GM23338 (cell line): ENCODE results near the gene RPUSD1. TPM values are rescaled to one million over a fixed set of nuclear protein-coding genes. Genes with fewer than 3 reads are reported as not detected.

ENCODE experiments used
- ATAC-seq: fragments of 200-7000 bp; cut with Tn5 transposase; 3 replicates; pipeline ENCODE4 v1.9.1; 2020
- DNase-seq: peaks from one replicate; pipeline ENCODE4 v3.0.0-alpha.2; 2015; ENCODE audit warnings: low spot score
- H2AFZ ChIP-seq: fragments of 200-600 bp; sonication (generic); 2 replicates; pipeline ENCODE4 v1.8.0; 2016; ENCODE audit warnings: antibody characterized with exemption, mild to moderate bottlenecking, moderate library complexity
- H3F3A ChIP-seq: fragments of 200-600 bp; sonication (generic); replicated peaks from 2 replicates; pipeline ENCODE4 v1.8.0; 2017; ENCODE audit warnings: antibody characterized with exemption, mixed run types, low read depth
- H3K27ac ChIP-seq: fragments of 200-600 bp; sonication (generic); 2 replicates; pipeline ENCODE4 v1.6.1; 2016; ENCODE audit warnings: low read depth
- H3K27me3 ChIP-seq: fragments of 200-600 bp; sonication (generic); 2 replicates; pipeline ENCODE4 v1.8.0; 2016; ENCODE audit warnings: mild to moderate bottlenecking, mixed run types, moderate library complexity; ENCODE audit not compliant: insufficient read depth
- H3K36me3 ChIP-seq: fragments of 200-600 bp; sonication (generic); 2 replicates; pipeline ENCODE4 v1.8.0; 2016; ENCODE audit warnings: mild to moderate bottlenecking; ENCODE audit not compliant: insufficient read depth
- H3K4me1 ChIP-seq: fragments of 200-600 bp; sonication (generic); 2 replicates; pipeline ENCODE4 v1.8.0; 2016; ENCODE audit warnings: mild to moderate bottlenecking, moderate library complexity; ENCODE audit not compliant: insufficient read depth
- H3K4me2 ChIP-seq: fragments of 200-600 bp; sonication (generic); 2 replicates; pipeline ENCODE4 v1.7.1; 2017; ENCODE audit warnings: mixed run types
- H3K4me3 ChIP-seq: fragments of 200-600 bp; sonication (generic); 2 replicates; pipeline ENCODE4 v1.6.1; 2016; ENCODE audit warnings: mixed run types
- H3K79me2 ChIP-seq: fragments of 200-600 bp; sonication (generic); replicated peaks from 2 replicates; pipeline ENCODE4 v1.8.0; 2017; ENCODE audit warnings: mild to moderate bottlenecking; ENCODE audit not compliant: insufficient read depth
- H3K9me2 ChIP-seq: fragments of 200-600 bp; sonication (generic); 2 replicates; pipeline ENCODE4 v1.8.0; 2017; ENCODE audit not compliant: insufficient read depth
- H4K20me1 ChIP-seq: fragments of 200-600 bp; sonication (generic); replicated peaks from 2 replicates; pipeline ENCODE4 v1.8.0; 2017; ENCODE audit warnings: mild to moderate bottlenecking; ENCODE audit not compliant: insufficient read depth
- H3K27ac Mint-ChIP-seq: 2 replicates; pipeline ENCODE4 v1.8.0; 2020; ENCODE audit warnings: inconsistent platforms, mild to moderate bottlenecking, moderate library complexity, mixed read lengths
- H3K27me3 Mint-ChIP-seq: 3 replicates; pipeline ENCODE4 v1.8.0; 2022; ENCODE audit warnings: low read depth, mild to moderate bottlenecking, moderate library complexity, mixed read lengths, inconsistent platforms; ENCODE audit not compliant: insufficient read depth, poor library complexity
- H3K36me3 Mint-ChIP-seq: 3 replicates; pipeline ENCODE4 v1.8.0; 2021; ENCODE audit warnings: low read depth, mild to moderate bottlenecking, inconsistent platforms, moderate library complexity, mixed read lengths
- H3K4me1 Mint-ChIP-seq: 3 replicates; pipeline ENCODE4 v1.8.0; 2020; ENCODE audit warnings: mild to moderate bottlenecking, inconsistent platforms, mixed read lengths
- H3K4me3 Mint-ChIP-seq: 3 replicates; pipeline ENCODE4 v1.8.0; 2021; ENCODE audit warnings: moderate library complexity, mild to moderate bottlenecking, inconsistent platforms, mixed read lengths
- H3K9me3 Mint-ChIP-seq: 3 replicates; pipeline ENCODE4 v1.8.0; 2020; ENCODE audit warnings: moderate library complexity, mild to moderate bottlenecking, inconsistent platforms, mixed read lengths
- CTCF ChIP-seq, 2 experiments: fragments of 200-600 bp in 1 of 2; sonication (generic) in 1 of 2; conservative IDR thresholded peaks; 2 replicates each; pipeline versions ENCODE4 v1.5.1 to v1.6.1; 2016 to 2017; ENCODE audit warnings: antibody characterized with exemption in 2 of 2, low read depth in 2 of 2, mild to moderate bottlenecking in 2 of 2, moderate library complexity in 1 of 2
- EZH2 ChIP-seq: fragments of 200-600 bp; sonication (generic); IDR thresholded peaks from one replicate; pipeline ENCODE4 v1.8.0; 2017; ENCODE audit warnings: antibody characterized with exemption, mild to moderate bottlenecking, low read depth; ENCODE audit not compliant: unreplicated experiment
- JUNB ChIP-seq: IDR thresholded peaks from one replicate; pipeline ENCODE4 v1.6.1; 2016; ENCODE audit warnings: antibody characterized with exemption; ENCODE audit not compliant: unreplicated experiment
- NANOG ChIP-seq: IDR thresholded peaks from 2 replicates; pipeline ENCODE4 v1.6.1; 2016; ENCODE audit warnings: antibody characterized with exemption, borderline replicate concordance
- POLR2AphosphoS5 ChIP-seq: IDR thresholded peaks from 2 replicates; pipeline ENCODE4 v1.6.1; 2016; ENCODE audit warnings: antibody characterized with exemption, low read depth
- STAT1 ChIP-seq: IDR thresholded peaks from one replicate; pipeline ENCODE4 v1.6.1; 2016; ENCODE audit warnings: antibody characterized with exemption; ENCODE audit not compliant: unreplicated experiment
- polyA plus RNA-seq: library from polyadenylated mRNA; unstranded; fragments of >200 nt; fragmentation: Nextera tagmentation; extraction: Ambion mirVana; gene quantifications from 2 replicates; pipeline ENCODE4 v1.2.1, GENCODE V29; 2016
- total RNA-seq: library from RNA; depleted of rRNA; stranded (reverse); fragments of >200 nt; shearing (Covaris generic); gene quantifications from 2 replicates; pipeline ENCODE4 v1.2.3, GENCODE V29; 2014
- TF ChIP-seq, protein P1 (sequence below): IDR thresholded peaks from one replicate; pipeline ENCODE4 v1.6.1; 2018; ENCODE audit warnings: antibody characterized with exemption; ENCODE audit not compliant: unreplicated experiment
- TF ChIP-seq, protein P2 (sequence below): IDR thresholded peaks from 2 replicates; pipeline ENCODE4 v1.6.1; 2016; ENCODE audit warnings: antibody characterized with exemption

Gene RPUSD1
- total and polyA plus RNA-seq, 2 experiments from 2014 or later, result 19.1 to 79.5 TPM

DNA sequence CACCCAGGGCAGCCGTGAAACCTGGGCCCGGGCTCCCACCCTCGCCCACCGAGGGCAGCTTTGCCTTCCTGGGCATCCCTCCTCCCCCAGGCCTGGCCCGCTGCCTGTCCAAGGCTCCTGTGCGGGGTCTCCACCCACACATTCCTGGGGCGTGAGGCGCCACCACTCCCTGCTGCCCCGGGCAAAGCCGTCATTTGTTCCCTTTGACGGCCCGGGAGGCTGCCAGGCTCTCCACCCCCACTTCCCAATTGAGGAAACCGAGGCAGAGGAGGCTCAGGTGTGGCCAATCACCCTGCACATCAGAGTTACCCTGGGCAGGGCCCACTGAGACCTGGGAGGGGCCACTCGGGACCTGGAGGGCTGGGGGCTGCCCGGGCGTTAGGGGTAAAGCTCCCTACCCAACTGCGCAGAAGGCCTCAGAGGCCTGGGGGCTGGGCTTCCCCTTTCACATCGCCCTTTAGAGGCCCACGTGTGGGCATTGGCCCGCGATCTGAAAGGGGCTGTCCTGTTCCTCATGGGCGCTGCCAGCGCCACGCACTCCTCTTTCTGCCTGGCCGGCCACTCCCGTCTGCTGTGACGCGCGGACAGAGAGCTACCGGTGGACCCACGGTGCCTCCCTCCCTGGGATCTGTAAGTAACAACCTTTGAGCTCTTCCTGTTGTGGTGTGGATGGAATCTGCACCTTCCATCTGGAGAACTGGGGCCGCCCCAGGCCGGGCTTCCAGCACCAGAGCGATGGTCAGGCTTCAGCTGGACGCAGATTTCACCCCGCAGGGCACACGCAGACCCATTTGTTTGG is 27.4 kb downstream of the RPUSD1 start, which contains the start of gene MSLN:
Gene MSLN, plus strand, starts transcription at position 190 of the 799 bp plus-strand sequence. CDS start 1,947 bp downstream, outside the sequence.
- TF ChIP-seq, protein P1, sequence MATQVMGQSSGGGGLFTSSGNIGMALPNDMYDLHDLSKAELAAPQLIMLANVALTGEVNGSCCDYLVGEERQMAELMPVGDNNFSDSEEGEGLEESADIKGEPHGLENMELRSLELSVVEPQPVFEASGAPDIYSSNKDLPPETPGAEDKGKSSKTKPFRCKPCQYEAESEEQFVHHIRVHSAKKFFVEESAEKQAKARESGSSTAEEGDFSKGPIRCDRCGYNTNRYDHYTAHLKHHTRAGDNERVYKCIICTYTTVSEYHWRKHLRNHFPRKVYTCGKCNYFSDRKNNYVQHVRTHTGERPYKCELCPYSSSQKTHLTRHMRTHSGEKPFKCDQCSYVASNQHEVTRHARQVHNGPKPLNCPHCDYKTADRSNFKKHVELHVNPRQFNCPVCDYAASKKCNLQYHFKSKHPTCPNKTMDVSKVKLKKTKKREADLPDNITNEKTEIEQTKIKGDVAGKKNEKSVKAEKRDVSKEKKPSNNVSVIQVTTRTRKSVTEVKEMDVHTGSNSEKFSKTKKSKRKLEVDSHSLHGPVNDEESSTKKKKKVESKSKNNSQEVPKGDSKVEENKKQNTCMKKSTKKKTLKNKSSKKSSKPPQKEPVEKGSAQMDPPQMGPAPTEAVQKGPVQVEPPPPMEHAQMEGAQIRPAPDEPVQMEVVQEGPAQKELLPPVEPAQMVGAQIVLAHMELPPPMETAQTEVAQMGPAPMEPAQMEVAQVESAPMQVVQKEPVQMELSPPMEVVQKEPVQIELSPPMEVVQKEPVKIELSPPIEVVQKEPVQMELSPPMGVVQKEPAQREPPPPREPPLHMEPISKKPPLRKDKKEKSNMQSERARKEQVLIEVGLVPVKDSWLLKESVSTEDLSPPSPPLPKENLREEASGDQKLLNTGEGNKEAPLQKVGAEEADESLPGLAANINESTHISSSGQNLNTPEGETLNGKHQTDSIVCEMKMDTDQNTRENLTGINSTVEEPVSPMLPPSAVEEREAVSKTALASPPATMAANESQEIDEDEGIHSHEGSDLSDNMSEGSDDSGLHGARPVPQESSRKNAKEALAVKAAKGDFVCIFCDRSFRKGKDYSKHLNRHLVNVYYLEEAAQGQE, result no peak
- TF ChIP-seq JUNB (no peak), CTCF (conservative IDR thresholded peaks at IDR 0.05; ENCODE audit: low read depth in 2 of 2) (no peak), POLR2AphosphoS5 (no peak), STAT1 (no peak), EZH2 (no peak)
- TF ChIP-seq, protein P2, sequence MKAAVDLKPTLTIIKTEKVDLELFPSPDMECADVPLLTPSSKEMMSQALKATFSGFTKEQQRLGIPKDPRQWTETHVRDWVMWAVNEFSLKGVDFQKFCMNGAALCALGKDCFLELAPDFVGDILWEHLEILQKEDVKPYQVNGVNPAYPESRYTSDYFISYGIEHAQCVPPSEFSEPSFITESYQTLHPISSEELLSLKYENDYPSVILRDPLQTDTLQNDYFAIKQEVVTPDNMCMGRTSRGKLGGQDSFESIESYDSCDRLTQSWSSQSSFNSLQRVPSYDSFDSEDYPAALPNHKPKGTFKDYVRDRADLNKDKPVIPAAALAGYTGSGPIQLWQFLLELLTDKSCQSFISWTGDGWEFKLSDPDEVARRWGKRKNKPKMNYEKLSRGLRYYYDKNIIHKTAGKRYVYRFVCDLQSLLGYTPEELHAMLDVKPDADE, result no peak
- Histone ChIP-seq H3K79me2 (no peaks in the 10 kb centered on the region), H3K9me2 (no peaks in the 10 kb centered on the region), H3F3A (no peaks in the 10 kb centered on the region), H4K20me1 (no peaks in the 10 kb centered on the region), H3K4me3 (no peak within 1 kb of the TSS), H3K4me1 (no peaks in the 10 kb centered on the region), H3K4me2 (no peak within 1 kb of the TSS), H3K36me3 (no peaks in the 10 kb centered on the region), H2AFZ (no peak within 1 kb of the TSS; the same call in 1 of the 2 replicates), H3K27me3 (no peaks in the 10 kb centered on the region), H3K27ac (0 out of 2 replicates have a peak within 1 kb of the TSS, but pooled peaks have one; percentile 19)
- ATAC-seq (no peak), DNase-seq (no peak)
- no peaks in the 10 kb centered on the region for H3K36me3 Mint-ChIP-seq
- no peaks in the 10 kb centered on the region; the same call in 1 of the 3 replicates for H3K4me1 Mint-ChIP-seq
- H3K27ac Mint-ChIP-seq, result no peak within 1 kb of the TSS; the same call in 1 of the 2 replicates
- H3K27me3 Mint-ChIP-seq, result peaks cover 10% of the 10 kb centered on the region
- no peaks in the 10 kb centered on the region; the same call in 1 of the 3 replicates for H3K9me3 Mint-ChIP-seq
- no peak within 1 kb of the TSS for H3K4me3 Mint-ChIP-seq

DNA sequence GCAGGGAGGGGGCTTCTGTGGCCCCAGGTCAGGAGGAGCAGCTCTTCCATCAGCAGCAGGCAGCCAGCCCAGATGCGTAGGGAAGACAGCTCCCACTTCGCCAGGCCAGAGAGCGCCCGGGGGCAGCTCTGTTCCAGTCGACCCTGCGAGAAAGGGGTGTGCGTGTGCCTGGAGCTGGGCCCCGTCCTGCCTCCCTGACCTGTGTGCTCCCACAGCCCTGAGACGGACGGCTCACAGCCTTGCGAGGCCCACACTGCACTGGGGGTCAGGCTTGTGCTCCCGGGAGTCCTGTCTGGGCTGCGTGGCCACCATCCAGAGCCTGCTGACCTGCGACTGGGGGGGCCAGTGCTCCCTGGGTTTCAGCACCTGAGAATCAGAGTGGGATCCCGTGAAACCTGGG is 28.1 kb downstream of the RPUSD1 start:
- Histone ChIP-seq H3K4me2 (no peak overlapping the region), H3K9me2 (no peaks in the 10 kb centered on the region), H3K4me1 (no peaks in the 10 kb centered on the region), H3K4me3 (no peak overlapping the region), H2AFZ (no peak overlapping the region), H3K79me2 (no peaks in the 10 kb centered on the region), H4K20me1 (no peaks in the 10 kb centered on the region), H3F3A (no peaks in the 10 kb centered on the region), H3K27me3 (no peaks in the 10 kb centered on the region), H3K27ac (no peak overlapping the region), H3K36me3 (no peaks in the 10 kb centered on the region)
- Mint-ChIP-seq H3K27ac (no peak overlapping the region; the same call in 1 of the 2 replicates), H3K9me3 (no peaks in the 10 kb centered on the region; the same call in 1 of the 3 replicates), H3K27me3 (peaks cover 10% of the 10 kb centered on the region), H3K4me1 (no peaks in the 10 kb centered on the region; the same call in 1 of the 3 replicates), H3K36me3 (no peaks in the 10 kb centered on the region), H3K4me3 (no peak overlapping the region)
- DNase-seq (no peak), ATAC-seq (no peak)
- TF ChIP-seq NANOG, result no peak
